Measurements from ENCODE around the gene EGFR.

EGFR gene

DNA sequence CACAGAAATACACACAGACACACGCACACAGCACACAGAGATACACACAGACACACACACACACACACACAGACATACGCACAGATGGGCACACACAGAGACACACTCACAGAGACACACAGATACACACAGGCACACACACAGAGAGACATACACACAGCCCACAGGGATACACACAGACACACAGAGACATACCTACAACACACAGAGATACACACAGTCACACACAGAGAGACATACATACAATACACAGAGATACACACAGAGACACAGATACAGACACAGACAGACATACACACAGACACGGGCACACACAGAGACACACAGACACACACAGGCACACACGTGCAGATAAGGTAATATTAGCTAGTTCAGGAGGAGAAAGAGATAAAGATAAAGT, 76.9 kb downstream of the EGFR start:
- Histone ChIP-seq H3K79me2 (ENCODE audit: insufficient read depth, low read length) (no peaks in the 10 kb centered on the region), H3K4me2 (ENCODE audit: low read length) (no peak overlapping the region), H3K36me3 (ENCODE audit: insufficient read depth, low read length) (no peaks in the 10 kb centered on the region), H4K20me1 (ENCODE audit: insufficient read depth, low read length) (no peaks in the 10 kb centered on the region), H3K4me1 (ENCODE audit: insufficient read depth, low read length, severe bottlenecking) (no peaks in the 10 kb centered on the region), H3K9ac (ENCODE audit: low read length) (no peak overlapping the region), H3K27ac (ENCODE audit: low read depth, low read length, poor library complexity, severe bottlenecking) (no peak overlapping the region), H2AFZ (ENCODE audit: low read length) (no peak overlapping the region), H3F3A (ENCODE audit: insufficient read depth, low read length) (no peaks in the 10 kb centered on the region), H3K27me3 (ENCODE audit: insufficient read depth, low read length) (no peaks in the 10 kb centered on the region; the same call in 1 of the 2 replicates), H3K9me2 (ENCODE audit: low read depth, low read length) (no peaks in the 10 kb centered on the region), H3K9me3 (ENCODE audit: low read length) (no peaks in the 10 kb centered on the region), H3K4me3 (ENCODE audit: low read depth, low read length, poor library complexity, severe bottlenecking) (no peak overlapping the region)
- TF ChIP-seq, protein P1, sequence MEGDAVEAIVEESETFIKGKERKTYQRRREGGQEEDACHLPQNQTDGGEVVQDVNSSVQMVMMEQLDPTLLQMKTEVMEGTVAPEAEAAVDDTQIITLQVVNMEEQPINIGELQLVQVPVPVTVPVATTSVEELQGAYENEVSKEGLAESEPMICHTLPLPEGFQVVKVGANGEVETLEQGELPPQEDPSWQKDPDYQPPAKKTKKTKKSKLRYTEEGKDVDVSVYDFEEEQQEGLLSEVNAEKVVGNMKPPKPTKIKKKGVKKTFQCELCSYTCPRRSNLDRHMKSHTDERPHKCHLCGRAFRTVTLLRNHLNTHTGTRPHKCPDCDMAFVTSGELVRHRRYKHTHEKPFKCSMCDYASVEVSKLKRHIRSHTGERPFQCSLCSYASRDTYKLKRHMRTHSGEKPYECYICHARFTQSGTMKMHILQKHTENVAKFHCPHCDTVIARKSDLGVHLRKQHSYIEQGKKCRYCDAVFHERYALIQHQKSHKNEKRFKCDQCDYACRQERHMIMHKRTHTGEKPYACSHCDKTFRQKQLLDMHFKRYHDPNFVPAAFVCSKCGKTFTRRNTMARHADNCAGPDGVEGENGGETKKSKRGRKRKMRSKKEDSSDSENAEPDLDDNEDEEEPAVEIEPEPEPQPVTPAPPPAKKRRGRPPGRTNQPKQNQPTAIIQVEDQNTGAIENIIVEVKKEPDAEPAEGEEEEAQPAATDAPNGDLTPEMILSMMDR (IDR thresholded peaks at IDR 0.05; ENCODE audit: low read length): no peak
- TF ChIP-seq EZH2 (IDR thresholded peaks at IDR 0.05; ENCODE audit: borderline replicate concordance, low read length): no peak

DNA sequence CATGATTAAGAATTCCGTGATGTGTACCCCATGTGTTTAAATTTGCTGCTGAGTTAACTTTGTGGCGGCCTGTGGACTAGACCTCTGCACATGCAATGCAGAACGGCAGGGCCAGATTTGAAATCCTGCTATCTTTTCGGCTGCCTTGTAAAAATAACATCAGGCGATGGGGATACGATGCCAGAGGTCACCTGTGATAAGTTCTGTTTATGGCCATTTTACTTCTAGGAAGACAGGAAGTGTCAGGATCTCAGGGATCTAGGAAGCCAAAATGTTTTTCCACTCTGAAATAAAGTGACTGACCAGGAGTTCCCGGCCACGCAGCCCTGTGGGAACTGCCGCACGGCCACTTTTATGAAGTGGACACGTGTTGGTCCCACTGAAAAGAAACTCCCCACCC, 77.5 kb downstream of the EGFR start:
- H3K27me3 ChIP-seq (ENCODE audit: insufficient read depth, low read length): no peaks in the 10 kb centered on the region
- no peaks in the 10 kb centered on the region for H3K79me2 ChIP-seq (ENCODE audit: insufficient read depth, low read length)
- no peaks in the 10 kb centered on the region for H4K20me1 ChIP-seq (ENCODE audit: insufficient read depth, low read length)
- TF ChIP-seq, protein P1 (IDR thresholded peaks at IDR 0.05; ENCODE audit: low read length): no peak
- TF ChIP-seq EZH2 (IDR thresholded peaks at IDR 0.05; ENCODE audit: borderline replicate concordance, low read length): no peak
- H2AFZ ChIP-seq (ENCODE audit: low read length): no peak overlapping the region
- no peak overlapping the region for H3K4me2 ChIP-seq (ENCODE audit: low read length)
- H3K9me3 ChIP-seq (ENCODE audit: low read length): no peaks in the 10 kb centered on the region
- H3K4me1 ChIP-seq (ENCODE audit: insufficient read depth, low read length, severe bottlenecking): no peaks in the 10 kb centered on the region
- H3K4me3 ChIP-seq (ENCODE audit: low read depth, low read length, poor library complexity, severe bottlenecking): no peak overlapping the region
- no peaks in the 10 kb centered on the region for H3K36me3 ChIP-seq (ENCODE audit: insufficient read depth, low read length)
- H3F3A ChIP-seq (ENCODE audit: insufficient read depth, low read length): no peaks in the 10 kb centered on the region
- H3K9ac ChIP-seq (ENCODE audit: low read length): no peak overlapping the region
- no peak overlapping the region for H3K27ac ChIP-seq (ENCODE audit: low read depth, low read length, poor library complexity, severe bottlenecking)
- no peaks in the 10 kb centered on the region for H3K9me2 ChIP-seq (ENCODE audit: low read depth, low read length)

DNA sequence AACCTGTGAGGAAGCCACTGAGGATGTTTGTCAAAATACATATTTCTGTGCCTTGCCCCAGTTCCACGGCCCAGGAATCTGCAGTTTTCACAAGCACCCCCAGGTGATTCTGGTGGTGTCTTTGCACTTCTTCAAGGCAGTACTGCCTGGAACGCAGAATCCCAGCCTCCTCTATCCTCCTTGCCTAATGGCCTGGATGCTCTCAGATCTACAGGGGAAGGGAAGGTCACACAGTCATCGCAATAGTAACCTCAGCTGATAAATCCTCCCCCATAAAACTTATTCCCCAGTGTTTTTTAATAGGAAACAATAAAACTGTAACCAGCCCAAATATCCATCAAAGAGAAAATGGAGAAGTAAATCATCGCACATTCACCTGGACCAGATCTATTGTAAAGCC, 78.3 kb downstream of the EGFR start:
- Histone ChIP-seq H3K9ac (ENCODE audit: low read length) (no peak overlapping the region), H3K9me3 (ENCODE audit: low read length) (no peaks in the 10 kb centered on the region), H3F3A (ENCODE audit: insufficient read depth, low read length) (no peaks in the 10 kb centered on the region), H2AFZ (ENCODE audit: low read length) (no peak overlapping the region), H3K9me2 (ENCODE audit: low read depth, low read length) (no peaks in the 10 kb centered on the region), H3K36me3 (ENCODE audit: insufficient read depth, low read length) (no peaks in the 10 kb centered on the region), H3K27me3 (ENCODE audit: insufficient read depth, low read length) (no peaks in the 10 kb centered on the region), H3K4me1 (ENCODE audit: insufficient read depth, low read length, severe bottlenecking) (no peaks in the 10 kb centered on the region), H3K79me2 (ENCODE audit: insufficient read depth, low read length) (no peaks in the 10 kb centered on the region), H4K20me1 (ENCODE audit: insufficient read depth, low read length) (no peaks in the 10 kb centered on the region), H3K4me3 (ENCODE audit: low read depth, low read length, poor library complexity, severe bottlenecking) (no peak overlapping the region), H3K4me2 (ENCODE audit: low read length) (no peak overlapping the region), H3K27ac (ENCODE audit: low read depth, low read length, poor library complexity, severe bottlenecking) (no peak overlapping the region)
- no peak for TF ChIP-seq EZH2 (IDR thresholded peaks at IDR 0.05; ENCODE audit: borderline replicate concordance, low read length)
- TF ChIP-seq, protein P1 (IDR thresholded peaks at IDR 0.05; ENCODE audit: low read length): no peak

Data from OCI-LY1 (cell line).